Thyroid gland (tissue), 4 donors: Measurements from ENCODE around the gene B3GALT6. TPM values are rescaled to one million over a fixed set of nuclear protein-coding genes. Genes with fewer than 3 reads are reported as not detected.

Source experiments
- DNase-seq, 2 donors: peaks; one replicate each; pipeline ENCODE4 v3.0.0-alpha.2; 2019
- H3K27ac ChIP-seq, 3 donors: fragments of 200-600 bp; sonication (generic); 1 replicate in 2 of 3; 2 replicates in 1 of 3; pipeline ENCODE4 v1.5.1; 2016 to 2019; ENCODE audit warnings: mild to moderate bottlenecking in 1 of 3, moderate library complexity in 1 of 3
- H3K27me3 ChIP-seq: fragments of 200-600 bp; sonication (generic); one replicate; pipeline ENCODE4 v1.5.1; 2019
- H3K36me3 ChIP-seq, 2 donors: fragments of 200-600 bp; sonication (generic); one replicate each; pipeline ENCODE4 v1.5.1; 2016 to 2019
- H3K4me1 ChIP-seq, 2 donors: fragments of 200-600 bp; sonication (generic); one replicate each; pipeline ENCODE4 v1.5.1; 2017 to 2019
- H3K4me3 ChIP-seq, 3 donors: fragments of 200-600 bp; sonication (generic); replicated peaks in 1 of 3; 1 replicate in 2 of 3; 2 replicates in 1 of 3; pipeline ENCODE4 v1.5.1; 2016; ENCODE audit warnings: mild to moderate bottlenecking in 1 of 3
- H3K9me3 ChIP-seq: fragments of 200-600 bp; sonication (generic); one replicate; pipeline ENCODE4 v1.5.1; 2017
- CTCF ChIP-seq, 6 experiments: fragments of 200-600 bp in 3 of 6; fragments of 450-650 bp in 3 of 6; sonication (generic) in 3 of 6; IDR thresholded peaks; one replicate each; pipeline ENCODE4 v1.5.1; 2016 to 2019; ENCODE audit warnings: antibody characterized with exemption in 6 of 6, mild to moderate bottlenecking in 2 of 6, inconsistent platforms in 1 of 6, moderate library complexity in 1 of 6
- POLR2A ChIP-seq, 2 donors: fragments of 450-650 bp; IDR thresholded peaks; one replicate each; pipeline ENCODE4 v1.6.1; 2017; ENCODE audit warnings: antibody characterized with exemption in 2 of 2, mild to moderate bottlenecking in 2 of 2, moderate library complexity in 1 of 2
- WGBS, 2 donors: methylation state at CpG; one replicate each; pipeline ENCODE4 v1.1.5; 2017; 5-methylcytosine and 5-hydroxymethylcytosine counted together
- intact Hi-C: fragments of 100-400 bp; cut with DNase I; formaldehyde crosslinking; loops from one replicate; pipeline ENCODE4 v1.15.1; 2023
- total RNA-seq, 4 donors: library from RNA; depleted of rRNA; stranded (reverse); fragments of >200 nt; gene quantifications; one replicate each; pipeline ENCODE4 v1.2.3, GENCODE V29; 2016

Gene B3GALT6
- total RNA-seq, 4 donors from 2014 or later, result 18.0 to 32.2 (median 25.5) TPM

- H3K4me3 ChIP-seq, result peak within 1 kb of the TSS in 1 of 3 donors; percentile 11
Measured at GRCh38 chr1:1206376-1206965, 25.6 kb upstream of the B3GALT6 start, which contains the start of gene TNFRSF18. Gene TNFRSF18, minus strand, starts transcription at chr1:1206592. Its CDS starts 21 bp downstream, at chr1:1206571.

GRCh38 chr1:1206966-1207531 is 25.0 kb upstream of the B3GALT6 start:
- H3K4me3 ChIP-seq, result no peak overlapping the region
- intact Hi-C loops, result no loop called here
- H3K4me1 ChIP-seq, result peaks cover 6 to 11% of the 10 kb centered on the region in 2 donors
- no peaks in the 10 kb centered on the region for H3K27me3 ChIP-seq
- WGBS, 2 donors, result 50 to 63% methylated on average over 8 to 18 of the region's 19 CpGs
- DNase-seq, result no peak
- no peaks in the 10 kb centered on the region for H3K36me3 ChIP-seq
- TF ChIP-seq CTCF (IDR thresholded peaks at IDR 0.05) (no peak), POLR2A (IDR thresholded peaks at IDR 0.05) (no peak)
- no peaks in the 10 kb centered on the region for H3K9me3 ChIP-seq
- no peak overlapping the region for H3K27ac ChIP-seq

More at GRCh38 chr1:1206376-1206965, 25.6 kb upstream of the B3GALT6 start, which contains the start of gene TNFRSF18:
- Histone ChIP-seq H3K27ac (no peak within 1 kb of the TSS), H3K27me3 (no peaks in the 10 kb centered on the region), H3K4me1 (peaks cover 6 to 12% of the 10 kb centered on the region in 2 donors), H3K9me3 (no peaks in the 10 kb centered on the region), H3K36me3 (no peaks in the 10 kb centered on the region)
- intact Hi-C loops, result no loop called here
- DNase-seq, result peak; percentile 50 to 51
- TF ChIP-seq POLR2A (IDR thresholded peaks at IDR 0.05) (no peak), CTCF (IDR thresholded peaks at IDR 0.05) (no peak)
- 5 to 37% methylated on average over 5 to 21 of the region's 49 CpGs for WGBS, 2 donors

GRCh38 chr1:1207571-1207892 is 24.5 kb upstream of the B3GALT6 start:
- TF ChIP-seq CTCF (IDR thresholded peaks at IDR 0.05), result no peak
- no peak for TF ChIP-seq POLR2A (IDR thresholded peaks at IDR 0.05)
- Histone ChIP-seq H3K4me1 (peaks cover 6 to 11% of the 10 kb centered on the region in 2 donors), H3K36me3 (no peaks in the 10 kb centered on the region), H3K4me3 (no peak overlapping the region), H3K27ac (no peak overlapping the region), H3K9me3 (no peaks in the 10 kb centered on the region), H3K27me3 (no peaks in the 10 kb centered on the region)
- DNase-seq, result no peak
- 58 to 69% methylated on average over 6 to 7 of the region's 11 CpGs for WGBS, 2 donors
- intact Hi-C loops, result no loop called here

DNA sequence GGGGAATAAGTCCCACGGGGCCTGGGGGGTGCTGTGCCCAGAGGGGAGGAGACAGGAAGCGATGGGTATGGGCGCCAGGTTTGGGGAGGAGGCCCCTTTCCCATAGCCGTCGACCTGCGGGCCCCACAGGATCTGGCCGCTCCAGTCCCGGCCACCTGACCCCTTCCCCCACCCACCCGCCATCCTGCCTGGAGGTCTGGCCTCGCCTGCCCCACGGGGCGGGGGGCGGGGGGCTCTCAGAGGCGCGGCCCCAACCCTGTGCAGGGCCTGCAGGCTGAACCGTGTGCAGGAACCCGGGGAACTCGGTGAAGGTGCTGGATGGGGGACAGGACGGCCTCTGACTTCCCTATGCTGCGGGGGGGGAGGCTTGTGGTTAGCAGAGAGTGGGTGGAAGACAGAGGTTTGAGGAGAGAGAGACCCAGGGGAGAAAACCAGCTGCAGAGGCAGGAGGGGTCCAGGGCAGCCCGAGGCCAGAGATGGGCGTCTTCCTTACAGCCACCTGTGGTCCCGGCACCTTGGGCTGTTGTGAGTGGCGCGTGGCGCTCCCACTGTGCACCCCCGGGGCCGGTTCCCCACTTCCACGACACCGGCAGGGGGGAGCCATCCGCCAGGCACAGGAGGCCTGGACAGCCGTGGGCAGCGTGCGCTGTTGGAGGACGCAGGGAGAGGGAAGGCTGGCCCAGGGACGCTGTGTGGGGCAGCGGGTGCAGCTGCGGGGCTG is 23.2 kb upstream of the B3GALT6 start:
- intact Hi-C loops, result no loop called here
- H3K27ac ChIP-seq, result no peak overlapping the region
- H3K27me3 ChIP-seq, result no peaks in the 10 kb centered on the region
- H3K4me1 ChIP-seq, result peaks cover 6 to 11% of the 10 kb centered on the region in 2 donors
- no peaks in the 10 kb centered on the region for H3K9me3 ChIP-seq
- DNase-seq, result no peak
- no peak overlapping the region for H3K4me3 ChIP-seq
- WGBS, 2 donors, result 50 to 75% methylated on average over 31 to 32 of the region's 38 CpGs
- TF ChIP-seq CTCF (IDR thresholded peaks at IDR 0.05) (no peak), POLR2A (IDR thresholded peaks at IDR 0.05) (no peak)
- H3K36me3 ChIP-seq, result no peaks in the 10 kb centered on the region
